ENCODE measurements around the gene RSAD2. TPM values are rescaled to one million over a fixed set of nuclear protein-coding genes. Genes with fewer than 3 reads are reported as not detected.

Gene RSAD2
- total and polyA plus RNA-seq, 2 donors (not counting 1 experiment from before 2014, with no cell fraction given) = 0.17 to 1.7 TPM

DNA sequence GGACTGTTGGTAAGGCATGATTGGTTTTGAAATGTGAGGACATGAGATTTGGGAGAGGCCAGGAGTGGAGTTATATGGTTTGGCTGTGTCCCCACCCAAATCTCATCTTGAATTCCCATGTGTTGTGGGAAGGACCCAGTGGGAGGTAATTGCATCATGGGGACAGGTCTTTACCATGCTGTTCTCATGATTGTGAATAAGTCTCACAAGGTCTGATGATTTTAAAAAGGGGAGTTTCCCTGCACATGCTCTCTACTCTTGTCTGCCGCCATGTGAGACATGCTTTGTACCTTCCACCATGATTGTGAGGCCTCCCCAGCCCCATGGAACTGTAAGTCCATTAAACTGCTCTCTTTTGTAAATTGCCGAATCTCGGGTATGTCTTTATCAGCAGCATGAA lies 17.3 kb upstream of the RSAD2 start:
- no peaks in the 10 kb centered on the region for H3K9me3 ChIP-seq (ENCODE audit: control insufficient read depth, insufficient read depth, low read depth, low read length)
- no peaks in the 10 kb centered on the region for H3K79me2 ChIP-seq (ENCODE audit: control insufficient read depth, insufficient read depth, low read length)
- no peak overlapping the region for H2AFZ ChIP-seq (ENCODE audit: low read length)
- peaks cover 2% of the 10 kb centered on the region for H3K27me3 ChIP-seq (ENCODE audit: control insufficient read depth, insufficient read depth, low read length)
- H4K20me1 ChIP-seq (ENCODE audit: control insufficient read depth, extremely low read depth, insufficient read depth, low read length) = no peaks in the 10 kb centered on the region
- no peak overlapping the region for H3K4me2 ChIP-seq (ENCODE audit: extremely low read depth, insufficient read depth, low read length)
- no peak for DNase-seq (ENCODE audit: low read depth in 2 of 2)
- H3K4me3 ChIP-seq (replicated peaks in 1 of 4; ENCODE audit: control extremely low read depth in 1 of 4, insufficient read depth in 1 of 4, low read depth in 3 of 4, low read length in 4 of 4) = no peak overlapping the region
- no peaks in the 10 kb centered on the region for H3K36me3 ChIP-seq (ENCODE audit: control insufficient read depth, insufficient read depth, low read length)
- no peaks in the 10 kb centered on the region for H3K4me1 ChIP-seq (ENCODE audit: control insufficient read depth, extremely low read depth, insufficient read depth, low read length)
- TF ChIP-seq, protein P1, sequence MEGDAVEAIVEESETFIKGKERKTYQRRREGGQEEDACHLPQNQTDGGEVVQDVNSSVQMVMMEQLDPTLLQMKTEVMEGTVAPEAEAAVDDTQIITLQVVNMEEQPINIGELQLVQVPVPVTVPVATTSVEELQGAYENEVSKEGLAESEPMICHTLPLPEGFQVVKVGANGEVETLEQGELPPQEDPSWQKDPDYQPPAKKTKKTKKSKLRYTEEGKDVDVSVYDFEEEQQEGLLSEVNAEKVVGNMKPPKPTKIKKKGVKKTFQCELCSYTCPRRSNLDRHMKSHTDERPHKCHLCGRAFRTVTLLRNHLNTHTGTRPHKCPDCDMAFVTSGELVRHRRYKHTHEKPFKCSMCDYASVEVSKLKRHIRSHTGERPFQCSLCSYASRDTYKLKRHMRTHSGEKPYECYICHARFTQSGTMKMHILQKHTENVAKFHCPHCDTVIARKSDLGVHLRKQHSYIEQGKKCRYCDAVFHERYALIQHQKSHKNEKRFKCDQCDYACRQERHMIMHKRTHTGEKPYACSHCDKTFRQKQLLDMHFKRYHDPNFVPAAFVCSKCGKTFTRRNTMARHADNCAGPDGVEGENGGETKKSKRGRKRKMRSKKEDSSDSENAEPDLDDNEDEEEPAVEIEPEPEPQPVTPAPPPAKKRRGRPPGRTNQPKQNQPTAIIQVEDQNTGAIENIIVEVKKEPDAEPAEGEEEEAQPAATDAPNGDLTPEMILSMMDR (conservative IDR thresholded peaks at IDR 0.05 in 1 of 2, IDR thresholded peaks at IDR 0.05 in 1 of 2; ENCODE audit: low read depth in 1 of 2, low read length in 2 of 2) = no peak
- TF ChIP-seq EZH2 (IDR thresholded peaks at IDR 0.05; ENCODE audit: low read length, missing control alignments) = no peak
- no peak overlapping the region for H3K27ac ChIP-seq (ENCODE audit: insufficient read depth, low read length)
- no peak overlapping the region for H3K9ac ChIP-seq (ENCODE audit: insufficient read depth, low read length)

DNA sequence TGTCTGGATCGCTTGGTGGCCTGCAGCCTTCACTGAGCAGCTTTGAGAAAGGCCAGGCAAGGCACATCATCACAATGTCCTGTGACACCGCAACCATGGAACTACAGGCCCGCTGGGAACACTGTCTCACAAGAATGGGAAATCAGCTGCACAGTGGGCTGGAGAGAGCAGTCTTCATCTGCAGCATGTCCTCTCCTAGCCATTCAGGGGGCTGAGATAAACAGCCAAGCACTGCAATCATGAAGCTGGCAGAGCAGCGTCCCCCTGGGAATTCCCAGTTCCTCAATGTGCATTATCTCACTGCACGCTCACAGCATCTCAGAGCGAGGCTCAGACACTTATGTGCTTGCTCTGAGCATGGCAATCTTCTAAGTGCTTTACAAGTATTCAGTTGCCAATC lies 13.8 kb upstream of the RSAD2 start:
- Histone ChIP-seq H3K27me3 (ENCODE audit: control insufficient read depth, insufficient read depth, low read length) (peaks cover 2% of the 10 kb centered on the region), H3K4me3 (replicated peaks in 1 of 4; ENCODE audit: control extremely low read depth in 1 of 4, insufficient read depth in 1 of 4, low read depth in 3 of 4, low read length in 4 of 4) (no peak overlapping the region), H2AFZ (ENCODE audit: low read length) (no peak overlapping the region), H3K27ac (ENCODE audit: insufficient read depth, low read length) (no peak overlapping the region), H3K4me2 (ENCODE audit: extremely low read depth, insufficient read depth, low read length) (no peak overlapping the region), H3K36me3 (ENCODE audit: control insufficient read depth, insufficient read depth, low read length) (no peaks in the 10 kb centered on the region), H3K4me1 (ENCODE audit: control insufficient read depth, extremely low read depth, insufficient read depth, low read length) (no peaks in the 10 kb centered on the region), H4K20me1 (ENCODE audit: control insufficient read depth, extremely low read depth, insufficient read depth, low read length) (no peaks in the 10 kb centered on the region), H3K79me2 (ENCODE audit: control insufficient read depth, insufficient read depth, low read length) (no peaks in the 10 kb centered on the region), H3K9me3 (ENCODE audit: control insufficient read depth, insufficient read depth, low read depth, low read length) (no peaks in the 10 kb centered on the region), H3K9ac (ENCODE audit: insufficient read depth, low read length) (no peak overlapping the region)
- TF ChIP-seq EZH2 (IDR thresholded peaks at IDR 0.05; ENCODE audit: low read length, missing control alignments) = no peak
- TF ChIP-seq, protein P1 (conservative IDR thresholded peaks at IDR 0.05 in 1 of 2, IDR thresholded peaks at IDR 0.05 in 1 of 2; ENCODE audit: low read depth in 1 of 2, low read length in 2 of 2) = no peak
- no peak for DNase-seq (ENCODE audit: low read depth in 2 of 2)

GRCh38 chr2:6864231-6864754 lies 13.3 kb upstream of the RSAD2 start:
- H3K9ac ChIP-seq (ENCODE audit: insufficient read depth, low read length) = no peak overlapping the region
- DNase-seq (ENCODE audit: low read depth in 2 of 2) = no peak
- H3K4me3 ChIP-seq (replicated peaks in 1 of 4; ENCODE audit: control extremely low read depth in 1 of 4, insufficient read depth in 1 of 4, low read depth in 3 of 4, low read length in 4 of 4) = no peak overlapping the region
- H3K79me2 ChIP-seq (ENCODE audit: control insufficient read depth, insufficient read depth, low read length) = no peaks in the 10 kb centered on the region
- H3K27ac ChIP-seq (ENCODE audit: insufficient read depth, low read length) = no peak overlapping the region
- no peak overlapping the region for H3K4me2 ChIP-seq (ENCODE audit: extremely low read depth, insufficient read depth, low read length)
- H2AFZ ChIP-seq (ENCODE audit: low read length) = no peak overlapping the region
- no peaks in the 10 kb centered on the region for H3K4me1 ChIP-seq (ENCODE audit: control insufficient read depth, extremely low read depth, insufficient read depth, low read length)
- no peaks in the 10 kb centered on the region for H3K9me3 ChIP-seq (ENCODE audit: control insufficient read depth, insufficient read depth, low read depth, low read length)
- H4K20me1 ChIP-seq (ENCODE audit: control insufficient read depth, extremely low read depth, insufficient read depth, low read length) = no peaks in the 10 kb centered on the region
- no peak for TF ChIP-seq EZH2 (IDR thresholded peaks at IDR 0.05; ENCODE audit: low read length, missing control alignments)
- TF ChIP-seq, protein P1 (conservative IDR thresholded peaks at IDR 0.05 in 1 of 2, IDR thresholded peaks at IDR 0.05 in 1 of 2; ENCODE audit: low read depth in 1 of 2, low read length in 2 of 2) = no peak
- peaks cover 2% of the 10 kb centered on the region for H3K27me3 ChIP-seq (ENCODE audit: control insufficient read depth, insufficient read depth, low read length)
- H3K36me3 ChIP-seq (ENCODE audit: control insufficient read depth, insufficient read depth, low read length) = no peaks in the 10 kb centered on the region
